Eye (tissue), 1 donor: Measurements from ENCODE around the gene LANCL2.
"Not testable (repeated sequence)": the region's sequence is repeated elsewhere in the genome, so short reads cannot be mapped to it uniquely, and the experiment has no call there.

Experiments used
- DNase-seq: peaks from one replicate; pipeline ENCODE4 v3.0.0-alpha.2; 2015

LANCL2 gene

DNA sequence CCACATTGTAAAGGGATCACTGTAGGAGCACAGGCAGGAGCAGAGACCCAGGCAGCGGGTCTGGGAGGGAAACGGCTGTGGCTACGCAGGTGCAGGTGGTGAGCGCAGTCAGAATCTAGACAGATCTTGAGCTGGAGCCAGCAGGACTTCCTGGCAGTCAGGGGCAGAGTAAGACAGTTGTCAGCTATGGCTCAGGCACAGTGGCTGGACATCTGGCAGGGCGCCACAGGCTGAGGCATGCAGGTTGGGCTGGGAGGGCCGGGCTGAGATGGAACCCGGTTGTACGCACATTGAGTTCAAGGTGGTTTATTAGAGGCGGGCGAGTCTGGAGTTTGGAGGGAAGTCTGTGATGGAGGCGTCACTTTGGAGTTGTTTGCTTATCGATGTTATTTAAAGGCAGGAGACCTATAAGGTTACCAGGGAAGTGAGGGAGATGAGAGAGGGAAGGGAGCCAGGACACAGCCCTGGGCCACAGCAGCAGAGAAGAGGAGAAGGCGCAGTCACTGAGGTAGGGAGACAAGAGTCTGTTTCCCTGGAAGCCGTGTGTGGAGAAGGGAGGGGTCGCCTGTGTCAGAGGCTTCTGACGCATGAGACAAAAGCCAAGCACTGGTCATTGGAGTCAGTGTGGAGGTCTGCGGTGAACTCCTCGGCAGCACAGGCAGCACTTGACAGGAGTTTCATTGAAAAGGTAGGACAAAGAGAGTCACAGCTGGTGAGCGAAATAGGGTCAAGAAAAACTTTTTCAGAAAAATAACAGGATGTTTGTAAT lies 73.8 kb downstream of the LANCL2 start:
- DNase-seq = no peak

DNA sequence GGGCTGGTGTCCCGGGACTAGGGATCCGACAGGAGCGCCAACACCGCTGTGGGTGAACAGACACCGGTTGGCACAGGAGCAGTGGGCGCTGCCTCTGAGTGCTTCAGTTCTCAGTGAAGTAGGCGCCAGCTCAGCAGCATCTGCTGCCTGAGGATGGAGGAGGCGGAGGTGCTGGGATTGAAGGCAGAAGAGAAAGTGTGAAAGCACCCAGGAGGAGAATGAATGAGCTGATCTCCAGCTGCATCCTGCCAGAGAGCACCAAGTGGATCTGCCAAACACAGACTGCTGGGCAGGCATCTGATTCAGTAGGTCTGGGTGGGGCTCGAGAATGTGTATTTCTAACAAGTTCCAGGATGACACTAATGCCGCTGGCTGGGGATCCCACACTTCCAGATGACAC lies 74.5 kb downstream of the LANCL2 start:
- no peak for DNase-seq

- no peak for DNase-seq
These were observed 75.0 kb downstream of the LANCL2 start for GRCh38 chr7:55440040-55440690.

- DNase-seq = no peak
These were observed 75.9 kb downstream of the LANCL2 start for GRCh38 chr7:55441002-55441401.

GRCh38 chr7:55441774-55442522 lies 76.8 kb downstream of the LANCL2 start:
- no peak for DNase-seq

GRCh38 chr7:55444786-55445185 lies 79.6 kb downstream of the LANCL2 start:
- DNase-seq = no peak

DNA sequence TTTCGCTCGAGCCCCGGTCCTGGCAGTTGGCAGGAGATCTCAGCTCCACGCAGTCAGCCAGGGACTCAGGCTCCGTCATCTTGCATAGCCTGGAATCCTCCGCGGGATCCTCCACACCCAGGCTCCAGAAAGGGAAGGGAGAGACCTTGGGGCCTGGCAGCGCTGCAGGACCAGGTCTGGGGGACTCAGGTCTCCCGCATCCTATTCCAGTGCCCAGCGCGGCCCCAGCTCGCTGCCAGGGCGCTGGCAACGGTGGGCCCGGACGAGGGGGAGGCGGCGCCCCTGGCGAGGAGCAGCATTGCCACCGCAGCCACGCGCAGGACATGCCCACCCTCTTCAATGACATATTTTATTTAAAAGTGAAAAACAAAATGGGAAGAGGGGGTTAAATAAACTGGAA lies 83.4 kb downstream of the LANCL2 start:
- DNase-seq = no peak

- no peak for DNase-seq
These were observed 84.3 kb downstream of the LANCL2 start for GRCh38 chr7:55449205-55449991.

DNA sequence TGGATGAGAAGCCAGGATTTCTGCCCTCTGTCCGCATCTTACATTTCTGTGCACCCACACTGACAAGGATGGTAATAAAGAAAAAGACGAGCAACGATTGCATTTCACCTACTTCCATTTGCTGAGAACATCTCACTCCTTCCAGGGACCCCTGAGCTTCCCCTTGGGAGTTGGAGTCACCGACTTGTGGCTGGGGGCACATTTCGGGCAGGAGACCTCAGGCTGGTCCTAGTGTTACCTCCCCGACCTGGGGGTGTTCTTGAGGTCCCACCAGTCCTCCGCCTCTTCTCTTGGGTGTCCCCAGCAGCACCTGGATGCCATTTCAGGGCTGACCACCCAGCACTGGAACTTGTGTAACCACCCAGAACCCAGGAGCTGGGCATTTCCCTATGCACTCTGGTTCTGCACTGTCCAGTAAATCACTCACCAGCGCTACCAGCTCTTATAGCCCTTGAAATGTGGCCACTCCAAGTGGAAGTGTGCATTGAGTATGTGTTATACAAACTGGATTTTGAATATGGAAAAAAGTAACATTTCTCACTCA lies 84.9 kb downstream of the LANCL2 start:
- DNase-seq = no peak

DNA sequence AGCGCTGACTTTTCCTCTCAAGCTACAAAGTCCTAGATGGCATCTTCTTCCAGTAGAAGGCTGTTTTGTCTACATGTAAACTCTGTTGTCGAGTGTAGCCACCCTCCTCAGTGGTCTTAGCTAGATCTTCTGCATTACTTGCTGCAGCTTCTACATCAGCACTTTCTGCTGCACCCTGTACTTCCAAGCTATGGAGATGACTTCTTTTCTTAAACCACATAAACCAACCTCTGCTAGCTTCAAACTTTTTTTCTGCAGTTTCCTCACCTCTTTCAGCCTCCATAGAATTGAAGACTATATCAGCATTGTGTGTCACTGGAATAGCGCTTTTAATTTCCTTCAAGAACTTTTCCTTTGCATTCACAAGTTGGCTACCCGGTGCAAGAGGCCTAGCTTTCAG lies 87.8 kb downstream of the LANCL2 start:
- no peak for DNase-seq

DNA sequence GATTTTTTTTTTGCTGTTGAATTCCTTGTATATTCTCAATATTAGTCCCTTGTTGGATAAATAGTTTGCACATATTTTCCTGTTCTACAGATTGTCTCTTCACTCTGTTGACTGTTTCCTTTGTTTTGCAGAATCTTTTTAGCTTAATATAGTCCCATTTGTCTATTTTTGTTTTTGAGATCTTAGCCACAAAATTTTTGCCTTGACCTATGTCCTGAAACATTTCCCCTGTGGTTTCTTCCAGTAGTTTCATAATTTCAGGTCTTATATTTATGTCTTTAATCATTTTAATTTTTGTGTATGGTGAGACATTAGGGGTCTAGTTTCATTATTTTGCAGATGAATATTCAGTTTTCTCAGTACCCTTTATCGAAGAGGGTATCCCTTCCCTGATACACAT lies 92.7 kb downstream of the LANCL2 start:
- no peak for DNase-seq

DNA sequence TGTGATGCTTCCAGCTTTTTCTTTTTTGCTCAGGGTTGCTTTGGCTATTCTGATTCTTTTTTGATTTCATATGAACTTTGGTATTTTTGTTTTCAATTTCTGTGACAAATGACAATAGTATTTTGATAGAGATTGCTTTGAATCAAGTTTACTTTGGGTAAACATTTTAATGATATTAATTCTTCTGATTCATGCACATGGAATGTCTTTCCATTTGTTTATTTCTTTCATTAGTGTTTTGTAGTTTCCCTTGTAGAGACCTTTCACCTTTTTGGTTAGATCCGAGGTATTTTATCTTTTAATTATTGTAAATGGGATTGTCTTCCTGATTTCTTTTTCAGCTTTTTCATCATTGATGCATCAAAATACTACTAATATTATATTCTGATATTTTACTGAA lies 93.2 kb downstream of the LANCL2 start:
- no peak for DNase-seq

DNA sequence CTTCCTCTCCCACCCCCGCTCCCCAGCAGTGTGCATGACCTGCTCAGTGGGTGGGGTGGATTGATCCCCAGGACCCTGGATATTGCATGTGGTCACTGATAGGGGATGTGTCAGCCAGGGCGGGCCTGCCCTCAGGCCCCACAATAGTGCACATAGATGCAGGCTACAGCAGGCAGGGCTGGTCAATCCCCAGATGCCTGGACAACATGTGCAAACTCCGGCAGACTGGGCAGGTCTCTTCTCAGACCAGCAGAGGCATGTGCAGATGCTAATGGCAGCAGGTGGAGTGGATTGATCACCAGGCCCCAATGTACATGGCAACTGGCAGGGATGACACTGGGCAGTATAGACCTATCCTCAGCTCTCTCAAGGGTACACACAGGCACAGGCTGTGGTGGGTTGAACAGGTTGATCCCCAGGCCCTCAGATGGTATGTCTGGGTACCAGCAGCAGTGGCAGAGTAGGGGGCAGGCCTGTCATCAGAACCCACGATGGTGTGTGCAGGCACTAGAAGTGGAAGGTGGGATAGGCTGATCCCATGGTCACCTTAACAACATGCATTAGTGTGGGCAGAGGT lies 98.6 kb downstream of the LANCL2 start:
- no peak for DNase-seq

GRCh38 chr7:55464422-55464821 lies 99.3 kb downstream of the LANCL2 start:
- DNase-seq = no peak

- no peak for DNase-seq
These were observed 100.6 kb downstream of the LANCL2 start for GRCh38 chr7:55465691-55466090.

- no peak for DNase-seq
These were observed 102.0 kb downstream of the LANCL2 start for GRCh38 chr7:55467047-55467593.

DNA sequence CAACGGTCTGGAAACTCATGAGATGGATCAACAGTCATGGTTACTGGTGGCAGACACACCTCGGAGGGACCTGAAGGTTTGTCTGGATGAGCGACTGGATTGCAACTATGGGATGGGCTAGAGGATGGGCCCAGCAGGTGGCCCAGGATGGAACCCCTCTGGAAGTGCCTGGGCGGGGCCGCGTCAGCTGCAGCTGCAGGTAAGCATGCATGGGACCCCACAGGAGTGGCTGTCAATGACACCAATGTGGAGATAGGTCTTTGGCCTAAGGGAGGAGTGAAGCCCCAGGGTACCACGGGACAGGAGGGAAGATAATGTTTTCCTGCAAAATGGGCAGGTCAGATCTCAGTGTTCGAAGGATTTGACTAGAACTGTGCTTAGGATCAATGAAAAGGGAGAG lies 103.4 kb downstream of the LANCL2 start:
- DNase-seq = no peak

- no peak for DNase-seq
These were observed 104.1 kb downstream of the LANCL2 start for GRCh38 chr7:55469271-55469681.

DNA sequence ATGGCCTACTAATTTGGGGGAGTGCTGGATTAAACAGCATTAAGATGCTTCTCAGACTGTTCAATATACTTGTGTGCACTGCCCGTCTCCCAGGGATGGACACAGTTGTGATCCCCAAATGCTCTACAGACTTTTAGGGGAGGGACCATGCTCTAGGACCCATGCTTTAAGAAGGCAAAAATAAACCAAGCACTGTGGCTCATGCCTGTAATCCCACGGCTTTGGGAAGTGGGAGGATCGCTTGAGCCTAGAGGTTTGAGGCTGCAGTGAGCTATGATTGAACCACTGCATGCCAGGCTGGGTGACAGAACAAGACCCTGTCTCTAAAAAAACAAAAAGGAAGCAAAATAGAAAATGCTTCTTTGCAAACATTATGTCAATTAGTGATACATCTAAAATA lies 104.6 kb downstream of the LANCL2 start:
- no peak for DNase-seq

DNA sequence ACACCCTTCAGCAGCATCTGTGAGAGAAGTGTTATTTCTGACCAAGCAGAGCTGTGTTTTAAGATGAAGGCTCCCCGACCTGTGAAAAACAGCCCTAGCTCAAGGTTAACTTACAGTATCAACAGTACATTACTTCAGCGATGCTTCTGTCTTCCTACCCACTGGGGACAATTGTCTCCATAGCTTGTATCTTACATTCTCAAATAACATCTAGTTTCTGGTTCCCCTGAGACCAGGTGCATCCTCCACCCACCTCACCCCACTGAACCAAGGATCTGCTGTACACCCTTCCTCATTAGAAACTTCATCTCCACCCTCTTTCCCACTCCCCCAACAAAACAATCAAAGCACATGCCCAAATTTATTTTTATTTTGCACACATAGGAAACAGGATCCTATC lies 105.1 kb downstream of the LANCL2 start:
- DNase-seq = no peak

GRCh38 chr7:55471594-55471993 lies 106.5 kb downstream of the LANCL2 start:
- DNase-seq = not testable (repeated sequence)

DNA sequence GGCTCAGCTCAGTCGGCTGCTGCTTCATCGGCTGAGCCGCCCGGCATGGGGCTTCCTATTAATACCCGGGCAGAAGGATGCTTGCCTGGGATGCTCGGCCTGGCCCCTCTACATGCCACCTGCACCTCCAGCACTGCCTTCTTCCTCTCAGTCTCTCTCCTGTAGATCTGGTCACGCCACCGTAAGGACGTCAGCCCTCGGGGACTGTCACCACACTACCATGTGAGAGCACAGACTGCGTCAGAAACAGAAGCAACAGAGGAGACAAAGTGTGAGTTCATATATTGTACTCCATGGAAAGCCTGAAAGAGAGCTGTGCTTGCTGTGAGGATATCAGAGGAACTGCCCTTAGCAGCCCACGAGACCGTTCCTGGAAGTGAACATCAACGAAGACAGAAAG lies 107.3 kb downstream of the LANCL2 start:
- not testable (repeated sequence) for DNase-seq
